ENCODE results near the gene NR6A1. TPM values are rescaled to one million over a fixed set of nuclear protein-coding genes. Genes with fewer than 3 reads are reported as not detected.
A peak's percentile ranks its signal among the peaks of the same experiment; 100 is the strongest.

NR6A1 gene
- total RNA-seq (2014; rRNA removed; shearing (Covaris generic)), result 5.1 and 6.0 TPM in 2 replicates

DNA sequence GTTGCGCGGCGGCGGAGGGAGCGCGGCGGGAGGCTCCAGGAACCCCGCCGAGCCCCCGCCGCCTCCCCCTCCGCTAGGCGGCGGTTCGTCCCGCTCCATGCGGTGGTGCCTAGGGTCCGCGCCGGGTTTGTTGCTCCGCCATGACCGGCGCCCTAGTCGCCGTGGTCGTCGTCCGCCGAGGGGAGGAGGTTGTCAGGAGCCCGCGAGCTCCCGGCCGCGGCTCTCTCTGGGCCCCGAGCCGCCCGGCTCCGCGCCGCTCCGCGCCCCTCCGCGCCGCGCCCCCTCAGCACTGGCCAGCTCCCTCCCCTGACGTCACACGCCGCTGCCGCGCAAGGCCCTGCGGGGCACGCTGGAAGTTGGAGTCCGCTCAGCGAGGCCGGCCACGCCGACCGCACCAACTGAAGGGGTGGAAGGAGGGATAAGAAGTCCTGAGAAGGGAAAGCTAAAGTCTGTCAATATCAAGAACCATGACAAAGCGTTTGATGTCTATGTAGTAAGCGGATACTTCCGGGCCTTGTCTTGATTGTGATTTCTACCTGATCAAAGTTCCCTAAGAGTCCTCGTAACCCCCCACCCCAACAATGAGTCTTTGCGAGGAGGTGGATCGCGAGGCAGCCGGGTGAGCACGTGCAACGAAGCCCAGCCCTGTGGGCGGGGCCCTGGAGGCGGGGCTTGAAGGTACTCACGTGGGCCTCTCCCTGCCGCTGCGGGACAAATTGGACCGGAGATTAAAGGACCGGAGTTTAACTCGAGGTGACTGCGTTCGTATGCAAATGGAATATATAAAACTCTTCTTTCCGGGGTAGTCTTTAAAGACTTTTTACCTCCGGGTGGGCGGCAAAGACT is at the start of gene NR6A1:
NR6A1 (minus strand) TSS at position 291 of the 846 bp plus-strand sequence.
- Histone ChIP-seq H3K27me3 (no peaks in the 10 kb centered on the region), H3K4me3 (peak within 1 kb of the TSS; percentile 82), H3K9me3 (replicated peaks) (no peaks in the 10 kb centered on the region), H3K27ac (peak within 1 kb of the TSS; percentile 88), H3K4me1 (peaks cover 4% of the 10 kb centered on the region; the same call in 1 of the 2 replicates), H3K36me3 (no peaks in the 10 kb centered on the region)
- DNase-seq, result peak; percentile 99

GRCh38 chr9:124818431-124819281 is 47.5 kb upstream of the NR6A1 start:
- H3K36me3 ChIP-seq, result no peaks in the 10 kb centered on the region
- peaks cover 45% of the 10 kb centered on the region for H3K4me1 ChIP-seq
- no peaks in the 10 kb centered on the region for H3K9me3 ChIP-seq (replicated peaks)
- no peak overlapping the region for H3K4me3 ChIP-seq
- H3K27ac ChIP-seq, result peak overlapping the region; percentile 19
- peak; percentile 58 to 68 for DNase-seq
- no peaks in the 10 kb centered on the region for H3K27me3 ChIP-seq

DNA sequence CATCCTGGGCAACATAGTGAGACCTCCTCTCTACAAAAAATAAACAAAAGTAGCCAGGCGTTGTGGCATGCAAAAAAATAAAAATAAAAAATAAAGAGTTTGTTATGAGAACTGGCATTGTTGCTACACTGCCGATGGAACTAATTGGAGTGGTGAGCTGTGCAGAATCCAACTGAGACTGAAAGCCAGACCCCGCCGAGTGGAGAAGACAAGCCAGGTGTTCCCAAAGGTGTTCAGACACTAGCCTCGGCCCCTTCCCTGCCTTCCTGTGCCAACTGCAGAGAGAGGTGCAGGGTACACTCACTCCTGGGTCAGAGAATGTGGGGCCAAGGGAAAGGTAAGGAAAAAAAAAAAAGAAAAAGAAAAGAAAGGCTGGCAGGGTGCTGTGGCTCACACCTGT is 44.5 kb upstream of the NR6A1 start:
- no peak for DNase-seq
- Histone ChIP-seq H3K27ac (no peak overlapping the region), H3K27me3 (no peaks in the 10 kb centered on the region), H3K9me3 (replicated peaks) (no peaks in the 10 kb centered on the region), H3K4me1 (peaks cover 56% of the 10 kb centered on the region), H3K4me3 (no peak overlapping the region), H3K36me3 (no peaks in the 10 kb centered on the region)

GRCh38 chr9:124814164-124814535 is 43.0 kb upstream of the NR6A1 start:
- Histone ChIP-seq H3K27ac (peak overlapping the region; percentile 91), H3K9me3 (replicated peaks) (no peaks in the 10 kb centered on the region), H3K4me1 (peaks cover 51% of the 10 kb centered on the region), H3K36me3 (no peaks in the 10 kb centered on the region), H3K27me3 (no peaks in the 10 kb centered on the region), H3K4me3 (no peak overlapping the region)
- no peak for DNase-seq

GRCh38 chr9:124813501-124814163 is 42.5 kb upstream of the NR6A1 start:
- H3K9me3 ChIP-seq (replicated peaks), result no peaks in the 10 kb centered on the region
- DNase-seq, result peak; percentile 49 to 62
- H3K4me1 ChIP-seq, result peaks cover 46% of the 10 kb centered on the region
- peak overlapping the region; percentile 91 for H3K27ac ChIP-seq
- no peak overlapping the region for H3K4me3 ChIP-seq
- H3K27me3 ChIP-seq, result no peaks in the 10 kb centered on the region
- no peaks in the 10 kb centered on the region for H3K36me3 ChIP-seq

GRCh38 chr9:124813041-124813440 is 41.9 kb upstream of the NR6A1 start:
- H3K36me3 ChIP-seq, result no peaks in the 10 kb centered on the region
- H3K27me3 ChIP-seq, result no peaks in the 10 kb centered on the region
- DNase-seq, result no peak
- peak overlapping the region; percentile 91 for H3K27ac ChIP-seq
- H3K9me3 ChIP-seq (replicated peaks), result no peaks in the 10 kb centered on the region
- H3K4me1 ChIP-seq, result peaks cover 40% of the 10 kb centered on the region
- no peak overlapping the region for H3K4me3 ChIP-seq

GRCh38 chr9:124812441-124812876 is 41.3 kb upstream of the NR6A1 start:
- Histone ChIP-seq H3K4me3 (no peak overlapping the region), H3K4me1 (peaks cover 39% of the 10 kb centered on the region), H3K36me3 (no peaks in the 10 kb centered on the region), H3K27ac (peak overlapping the region; percentile 91), H3K27me3 (no peaks in the 10 kb centered on the region), H3K9me3 (replicated peaks) (no peaks in the 10 kb centered on the region)
- DNase-seq, result peak; percentile 93 to 96

- peaks cover 46% of the 10 kb centered on the region for H3K4me1 ChIP-seq
- no peaks in the 10 kb centered on the region for H3K9me3 ChIP-seq (replicated peaks)
- H3K27me3 ChIP-seq, result no peaks in the 10 kb centered on the region
- peak; percentile 95 to 96 for DNase-seq
- H3K27ac ChIP-seq, result peak overlapping the region; percentile 91
- no peak overlapping the region for H3K4me3 ChIP-seq
- H3K36me3 ChIP-seq, result no peaks in the 10 kb centered on the region
These were observed 39.7 kb upstream of the NR6A1 start for GRCh38 chr9:124810663-124811355.

GRCh38 chr9:124809741-124810500 is 38.8 kb upstream of the NR6A1 start:
- no peak for DNase-seq
- Histone ChIP-seq H3K27ac (peak overlapping the region; percentile 91), H3K9me3 (replicated peaks) (no peaks in the 10 kb centered on the region), H3K27me3 (no peaks in the 10 kb centered on the region), H3K4me1 (peaks cover 54% of the 10 kb centered on the region), H3K36me3 (no peaks in the 10 kb centered on the region), H3K4me3 (no peak overlapping the region)

DNA sequence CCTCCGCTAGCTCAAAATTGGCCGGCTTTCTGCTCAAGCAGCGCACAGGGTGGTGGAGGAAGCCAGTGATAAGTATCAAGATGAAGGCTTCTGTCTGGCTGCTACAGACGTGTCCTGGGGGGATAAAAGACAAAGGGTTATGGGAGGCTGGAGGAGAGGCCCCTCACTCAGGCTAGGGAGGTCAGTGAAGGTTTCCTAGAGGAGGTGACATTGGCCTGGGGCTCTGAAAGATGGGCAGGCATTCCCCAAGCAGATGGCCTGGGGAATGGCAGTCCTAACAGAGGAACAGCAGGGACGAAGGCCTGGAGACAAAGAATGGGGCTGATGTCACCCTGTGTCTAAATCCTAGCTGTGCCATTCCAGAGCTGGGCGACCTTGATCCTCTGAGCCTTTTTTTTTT is 38.1 kb upstream of the NR6A1 start:
- no peak overlapping the region for H3K27ac ChIP-seq
- no peaks in the 10 kb centered on the region for H3K9me3 ChIP-seq (replicated peaks)
- no peak for DNase-seq
- no peak overlapping the region for H3K4me3 ChIP-seq
- H3K4me1 ChIP-seq, result peaks cover 57% of the 10 kb centered on the region
- H3K27me3 ChIP-seq, result no peaks in the 10 kb centered on the region
- no peaks in the 10 kb centered on the region for H3K36me3 ChIP-seq

DNA sequence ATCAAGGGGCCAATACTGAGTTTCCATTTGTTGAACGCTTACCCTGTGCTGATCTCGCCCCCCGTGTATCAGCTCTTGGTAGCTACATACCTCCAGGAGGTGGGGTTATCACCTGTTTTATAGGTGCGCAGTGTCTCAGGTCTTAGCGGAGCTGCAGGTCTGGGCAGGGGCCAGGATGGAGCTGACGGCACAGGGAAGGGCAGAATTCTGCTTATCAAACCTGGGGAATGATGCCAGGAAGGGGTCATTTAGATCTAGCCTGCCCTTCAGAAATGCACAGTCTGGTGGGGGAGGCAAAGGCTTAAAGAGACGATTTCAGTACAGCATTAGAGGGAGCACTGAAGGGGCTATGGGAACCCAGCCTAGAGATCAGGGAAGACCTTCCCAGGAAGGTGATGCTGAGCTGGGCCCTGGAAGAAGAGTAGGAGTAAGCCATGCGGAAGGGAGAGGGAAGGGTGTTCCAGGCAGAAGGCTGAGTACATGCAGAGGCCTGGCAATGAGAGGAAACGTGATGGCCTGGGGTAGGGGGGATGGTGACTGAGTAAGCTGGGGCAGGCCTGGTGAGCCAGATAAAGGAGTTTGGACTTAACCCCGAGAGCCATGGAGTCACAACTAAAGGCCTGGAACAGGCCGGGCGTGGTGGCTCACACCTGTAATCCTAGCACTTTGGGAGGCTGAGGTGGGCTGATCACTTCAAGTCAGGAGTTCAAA is 37.3 kb upstream of the NR6A1 start:
- Histone ChIP-seq H3K27ac (no peak overlapping the region), H3K36me3 (no peaks in the 10 kb centered on the region), H3K27me3 (no peaks in the 10 kb centered on the region), H3K4me3 (no peak overlapping the region), H3K9me3 (replicated peaks) (no peaks in the 10 kb centered on the region), H3K4me1 (peaks cover 49% of the 10 kb centered on the region)
- DNase-seq, result no peak

- peak; percentile 77 to 87 for DNase-seq
- Histone ChIP-seq H3K4me3 (no peak overlapping the region), H3K27me3 (no peaks in the 10 kb centered on the region), H3K9me3 (replicated peaks) (no peaks in the 10 kb centered on the region), H3K4me1 (peaks cover 24% of the 10 kb centered on the region), H3K36me3 (no peaks in the 10 kb centered on the region), H3K27ac (peak overlapping the region; percentile 62)
These were observed 34.1 kb upstream of the NR6A1 start for GRCh38 chr9:124805186-124805585.

- DNase-seq, result no peak
- no peaks in the 10 kb centered on the region for H3K9me3 ChIP-seq (replicated peaks)
- H3K36me3 ChIP-seq, result no peaks in the 10 kb centered on the region
- H3K27me3 ChIP-seq, result no peaks in the 10 kb centered on the region
- no peak overlapping the region for H3K27ac ChIP-seq
- peaks cover 23% of the 10 kb centered on the region for H3K4me1 ChIP-seq
- no peak overlapping the region for H3K4me3 ChIP-seq
These were observed 32.8 kb upstream of the NR6A1 start for GRCh38 chr9:124803911-124804310.

Measured in SJCRH30 (cell line).